ENCODE results near the gene HPD.
A peak's percentile ranks its signal among the peaks of the same experiment; 100 is the strongest.
"Not testable (repeated sequence)": the region's sequence is repeated elsewhere in the genome, so short reads cannot be mapped to it uniquely, and the experiment has no call there.

The HPD gene

DNA sequence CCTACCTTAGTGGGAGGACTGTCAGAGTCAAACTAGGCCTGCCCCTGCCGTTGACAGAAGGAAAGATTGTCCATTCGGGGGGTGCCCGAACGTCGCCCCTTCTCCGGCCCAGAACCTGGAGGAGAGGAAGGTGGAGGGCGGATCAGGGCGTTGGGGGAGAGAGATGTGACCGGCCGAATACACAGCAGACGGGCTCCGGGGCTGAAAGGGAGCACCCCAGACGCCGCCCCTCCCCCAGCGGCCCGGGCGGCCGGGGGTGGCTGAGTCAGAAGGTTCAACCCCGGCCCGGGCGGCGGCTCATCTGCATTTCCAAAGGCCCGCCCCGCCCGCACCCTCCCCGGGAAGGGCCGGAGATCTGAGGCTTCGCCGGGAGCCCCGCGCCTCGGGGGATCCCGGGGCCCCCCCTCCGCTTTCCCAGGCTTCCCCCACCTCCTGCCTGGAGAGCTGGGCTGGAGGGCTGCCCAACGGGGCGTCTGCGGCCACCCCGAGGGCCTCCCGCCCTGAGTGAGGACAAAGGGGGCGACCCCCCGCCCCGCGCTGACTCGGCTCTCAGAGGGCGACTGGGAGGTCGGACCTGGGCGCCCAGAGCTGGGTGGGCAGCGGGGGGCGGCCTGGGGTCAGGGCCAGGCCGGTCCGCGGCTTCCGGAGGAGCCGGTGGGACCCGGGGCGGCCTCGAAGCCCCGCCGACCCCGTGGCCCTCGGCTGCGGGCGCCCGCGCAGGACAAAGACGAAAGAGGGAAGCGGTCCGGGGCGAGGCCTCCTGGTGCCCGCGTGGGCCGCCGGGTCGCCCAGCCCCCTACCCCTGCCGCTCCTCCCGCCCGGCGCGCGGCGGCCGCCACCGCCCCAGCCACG lies 58.6 kb downstream of the HPD start:
- DNase-seq (ENCODE audit: low read depth, low spot score): peak; percentile 94

DNA sequence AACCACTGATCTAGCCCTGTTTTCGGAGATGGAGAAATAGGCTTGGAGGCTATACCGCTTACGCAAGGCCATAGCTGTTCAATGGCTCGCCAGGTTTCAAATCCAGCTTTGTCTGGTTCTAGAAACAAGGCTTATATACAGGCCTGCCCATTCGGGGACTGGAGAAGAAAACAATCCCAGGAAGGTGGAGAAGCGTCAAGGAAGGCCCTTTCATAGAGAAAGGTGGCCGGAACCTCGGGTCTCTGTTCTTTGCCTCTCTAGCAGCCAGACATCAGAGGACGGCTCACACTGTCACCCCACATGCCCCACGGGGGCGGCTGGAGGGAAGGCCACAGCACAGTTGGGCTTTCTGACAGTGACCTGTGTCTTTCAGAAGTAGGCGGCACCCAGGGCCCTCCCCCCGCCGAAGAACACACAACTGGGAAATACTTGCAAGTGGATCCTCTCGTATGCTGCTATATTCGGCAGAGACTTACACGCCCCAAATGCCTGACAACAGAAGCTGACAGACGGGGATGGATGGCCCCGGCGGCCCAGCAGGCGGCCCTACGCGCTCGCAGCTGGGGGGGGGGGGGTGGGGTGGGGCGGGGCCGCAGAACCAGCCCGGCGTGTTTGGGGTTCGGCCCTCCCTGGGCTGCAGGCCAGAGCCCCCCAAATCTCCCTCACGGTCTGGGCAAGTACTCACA lies 59.4 kb downstream of the HPD start:
- DNase-seq (ENCODE audit: low read depth, low spot score): peak; percentile 87

DNA sequence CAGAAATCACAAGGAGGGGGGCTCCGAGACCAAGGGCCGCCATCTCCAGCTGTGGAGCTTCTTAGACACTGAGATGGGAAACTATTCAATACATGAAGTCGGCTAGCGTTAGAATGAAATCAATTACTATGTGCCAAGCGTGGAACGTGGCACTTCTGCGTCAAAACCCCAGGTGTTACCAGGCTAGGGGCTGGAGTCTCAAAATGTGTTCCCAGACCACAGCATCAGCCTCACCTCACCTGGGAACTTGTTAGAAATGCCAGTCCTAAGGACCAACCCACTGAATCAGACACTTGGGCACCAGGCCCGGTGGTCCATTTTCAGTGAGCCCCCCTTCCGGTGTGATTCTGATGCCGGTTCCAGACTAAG lies 59.9 kb downstream of the HPD start:
- peak; percentile 63 for DNase-seq (ENCODE audit: low read depth, low spot score)

GRCh38 chr12:121797937-121798786 lies 60.5 kb downstream of the HPD start:
- peak; percentile 95 for DNase-seq (ENCODE audit: low read depth, low spot score)

DNA sequence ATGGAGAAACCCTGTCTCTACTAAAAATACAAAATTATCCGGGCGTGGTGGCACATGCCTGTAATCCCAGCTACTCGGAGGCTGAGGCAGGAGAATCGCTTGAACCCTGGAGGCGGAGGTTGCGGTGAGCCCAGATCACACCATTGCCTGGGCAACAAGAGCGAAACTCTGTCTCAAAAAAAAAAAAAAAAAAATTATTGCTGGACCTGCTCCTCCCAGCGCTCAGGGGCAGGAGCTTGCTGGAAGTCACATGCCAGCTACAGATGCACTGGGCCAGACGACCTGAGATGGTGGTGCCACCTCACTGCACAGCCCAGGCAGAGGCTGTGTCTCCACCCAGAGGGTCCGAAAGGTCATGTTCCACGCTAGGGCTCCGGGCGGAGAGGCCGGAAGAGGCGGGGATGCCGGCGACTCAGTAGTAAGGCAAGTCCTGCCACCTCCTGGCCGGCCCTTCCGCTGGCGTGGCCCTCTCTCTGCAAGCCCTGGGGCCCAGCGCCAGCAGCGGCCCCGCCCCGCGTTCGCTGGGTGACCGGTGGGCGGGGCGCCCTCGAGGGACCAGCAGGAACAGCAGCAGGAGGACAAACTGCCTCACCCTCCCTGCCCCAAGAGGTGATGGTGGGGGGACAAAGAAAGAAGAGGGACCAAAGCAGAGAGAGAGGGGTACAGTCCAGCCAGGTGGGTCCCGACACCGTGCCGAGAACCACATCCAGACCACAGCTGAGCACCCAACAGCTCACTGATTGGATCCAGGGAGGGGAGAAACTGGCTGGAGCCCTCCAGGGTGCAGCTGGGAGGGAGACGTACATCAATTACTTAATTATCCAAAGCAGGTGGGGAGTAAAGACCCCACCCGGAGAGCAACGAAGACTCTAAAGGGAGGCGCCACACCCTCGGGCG lies 61.6 kb downstream of the HPD start:
- DNase-seq (ENCODE audit: low read depth, low spot score): peak; percentile 95

DNA sequence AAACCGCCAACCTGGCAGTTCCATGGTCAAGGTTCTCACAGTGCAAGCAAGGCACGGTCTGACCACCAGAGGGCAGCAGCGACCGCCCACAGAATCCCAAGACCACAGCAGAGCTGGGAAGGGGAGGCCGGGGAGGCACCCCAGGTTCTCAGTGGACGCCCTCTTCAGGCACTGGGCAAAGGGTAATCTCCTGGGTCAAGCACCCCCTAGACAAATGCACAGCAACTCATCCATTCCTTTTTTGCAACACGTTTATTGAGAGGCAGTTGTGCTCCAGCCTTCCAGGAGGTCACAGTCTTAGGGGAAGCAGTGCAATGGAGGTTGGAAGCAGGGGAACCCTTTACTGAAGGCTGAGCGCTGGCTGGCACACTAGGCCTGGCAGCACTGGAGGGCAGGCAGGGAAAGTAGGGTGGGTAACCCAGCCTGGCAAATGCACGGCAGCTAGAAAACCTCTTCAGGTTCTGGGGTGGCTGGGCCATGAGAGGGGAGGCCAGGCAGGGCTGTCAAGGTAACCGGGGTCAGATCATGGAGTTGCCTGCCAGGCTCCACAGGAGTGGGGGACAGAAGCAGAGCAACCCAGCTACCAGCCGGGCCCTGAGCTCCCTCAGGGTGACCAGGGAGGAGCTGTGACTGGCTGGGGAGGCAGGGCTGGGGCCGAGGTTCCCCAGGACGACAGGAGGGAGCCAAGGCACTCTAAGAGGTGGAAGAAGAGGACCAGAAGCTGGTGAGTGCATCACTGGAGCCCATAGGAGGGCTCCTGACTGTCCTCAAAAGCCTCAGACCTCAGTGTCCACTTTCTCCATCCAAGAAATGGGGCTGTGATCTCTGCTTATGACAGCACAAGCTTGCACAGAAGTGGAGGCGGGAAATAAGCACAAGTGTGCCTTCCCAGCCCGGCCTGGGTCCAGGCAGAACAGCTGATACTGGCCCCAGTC lies 63.4 kb downstream of the HPD start:
- peak; percentile 92 for DNase-seq (ENCODE audit: low read depth, low spot score)

DNA sequence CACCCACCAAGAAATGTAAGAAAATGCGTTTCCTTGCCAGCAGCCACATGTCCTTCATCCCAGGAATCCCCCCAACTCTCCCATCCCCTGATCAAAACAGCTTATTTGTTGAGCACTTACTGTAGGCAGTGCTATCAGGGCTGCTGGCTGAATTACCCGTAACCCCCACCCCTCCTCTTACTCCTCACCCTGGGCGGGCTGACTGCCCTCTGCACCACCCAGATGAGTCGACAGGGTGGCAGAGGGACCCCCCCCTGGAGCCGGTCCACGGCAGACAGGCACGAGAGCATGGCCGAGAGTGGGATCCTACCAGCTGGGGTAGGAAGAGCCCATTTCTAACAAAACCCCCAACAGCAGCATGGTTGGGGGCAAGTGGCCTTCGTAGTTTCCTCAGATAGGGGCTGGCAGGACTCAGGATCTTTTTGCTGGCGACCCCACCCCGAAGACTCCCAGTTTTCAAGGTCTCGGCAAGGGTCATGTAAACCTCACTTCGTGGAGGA lies 64.1 kb downstream of the HPD start:
- DNase-seq (ENCODE audit: low read depth, low spot score): no peak

DNA sequence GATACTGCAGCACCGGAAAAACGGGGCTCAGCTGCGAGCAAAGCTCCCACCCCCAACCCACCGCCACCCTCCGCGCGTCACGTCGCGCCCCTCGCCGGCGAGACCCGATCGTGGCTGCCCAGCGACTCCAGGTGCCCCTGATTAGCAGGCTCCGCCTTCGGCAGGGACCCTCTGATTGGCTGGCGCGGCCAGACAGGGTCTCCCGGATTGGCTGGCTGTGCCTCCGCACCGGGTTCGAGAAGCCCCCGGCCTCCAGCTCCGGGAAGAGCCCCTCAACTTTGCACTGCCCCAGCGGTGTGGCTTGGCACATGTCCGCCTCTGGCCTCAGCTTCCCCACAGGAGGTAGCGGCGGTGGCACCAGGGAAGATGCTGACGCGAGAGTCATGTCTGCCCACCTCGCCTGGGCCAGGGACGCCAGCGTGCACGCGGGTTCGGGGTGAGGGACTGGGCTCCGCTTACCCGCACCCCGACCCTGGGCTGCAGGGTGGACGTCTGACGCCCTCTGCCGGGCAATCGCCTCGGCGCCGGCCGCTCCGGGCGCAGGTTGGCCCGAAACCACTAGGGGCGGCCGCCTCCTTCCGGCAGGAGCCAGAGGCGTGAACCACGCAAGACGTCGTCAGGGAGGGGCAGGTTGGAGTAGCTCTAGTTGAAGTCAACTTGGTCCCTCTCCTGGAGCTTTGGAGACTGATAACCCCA lies 64.7 kb downstream of the HPD start:
- DNase-seq (ENCODE audit: low read depth, low spot score): peak; percentile 98

DNA sequence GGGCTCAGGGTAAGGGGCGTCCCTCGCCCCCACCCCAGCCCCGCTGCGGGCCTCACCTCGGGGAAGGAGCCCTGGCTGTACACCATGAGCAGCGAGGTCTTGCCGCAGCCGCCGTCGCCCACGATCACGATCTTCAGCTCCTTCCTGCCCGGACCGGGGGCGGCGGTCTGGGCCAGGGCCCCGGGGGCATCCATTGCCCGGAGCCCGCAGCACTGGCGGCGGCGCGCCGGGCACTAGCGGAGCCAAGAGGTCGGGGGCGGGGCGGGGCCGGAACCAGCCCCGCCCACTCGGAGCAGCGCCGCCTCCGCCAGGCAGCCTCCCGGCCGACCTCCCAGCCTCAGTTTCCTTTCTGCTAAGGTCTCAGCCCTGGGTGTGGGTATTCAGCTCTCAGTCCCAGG lies 65.2 kb downstream of the HPD start, which contains the start of gene RHOF:
RHOF (minus strand) TSS at position 249 of the 398 bp plus-strand sequence; CDS start at position 194, 55 bp downstream.
- peak; percentile 84 for DNase-seq (ENCODE audit: low read depth, low spot score)

DNA sequence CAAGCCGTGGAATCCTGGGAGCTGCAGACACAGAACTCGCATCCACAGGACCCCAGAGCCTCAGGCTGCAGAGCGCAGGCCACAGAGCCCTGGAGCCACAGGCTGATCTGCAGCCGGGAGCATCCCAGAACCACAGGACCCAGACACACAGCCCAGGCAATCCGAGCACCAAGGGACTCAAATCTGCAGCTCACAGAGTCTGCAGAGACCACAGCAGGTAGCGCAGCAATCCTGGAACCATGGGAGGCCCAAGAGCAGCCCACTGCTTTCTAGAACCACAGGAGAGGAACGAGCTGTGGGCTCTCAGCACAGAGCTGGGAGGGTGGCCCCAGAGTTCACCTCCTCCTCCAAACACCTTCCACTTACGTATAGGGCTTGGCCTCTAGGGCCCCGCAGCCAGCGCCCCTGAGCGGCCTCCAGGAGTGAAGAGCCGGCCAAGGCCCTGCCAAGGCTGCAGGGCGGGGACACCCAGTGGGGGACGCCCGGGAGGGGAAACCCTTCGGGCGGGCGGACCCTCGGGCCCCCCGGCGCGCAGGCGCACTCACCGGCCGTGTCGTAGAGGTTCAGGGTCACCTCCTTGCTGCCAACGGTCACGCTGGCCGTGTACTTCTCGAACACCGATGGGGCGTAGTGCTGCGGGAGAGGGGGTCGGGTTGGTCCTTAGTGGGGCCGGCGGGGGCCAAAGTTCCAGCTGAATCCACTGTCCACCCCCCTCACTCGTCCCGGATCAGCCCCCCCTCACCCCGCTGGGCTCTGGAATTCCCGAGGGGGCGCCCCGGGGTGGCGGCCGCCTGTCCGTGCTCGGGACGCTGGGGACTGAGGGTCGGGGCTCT lies 65.8 kb downstream of the HPD start:
- DNase-seq (ENCODE audit: low read depth, low spot score): peak; percentile 53

DNA sequence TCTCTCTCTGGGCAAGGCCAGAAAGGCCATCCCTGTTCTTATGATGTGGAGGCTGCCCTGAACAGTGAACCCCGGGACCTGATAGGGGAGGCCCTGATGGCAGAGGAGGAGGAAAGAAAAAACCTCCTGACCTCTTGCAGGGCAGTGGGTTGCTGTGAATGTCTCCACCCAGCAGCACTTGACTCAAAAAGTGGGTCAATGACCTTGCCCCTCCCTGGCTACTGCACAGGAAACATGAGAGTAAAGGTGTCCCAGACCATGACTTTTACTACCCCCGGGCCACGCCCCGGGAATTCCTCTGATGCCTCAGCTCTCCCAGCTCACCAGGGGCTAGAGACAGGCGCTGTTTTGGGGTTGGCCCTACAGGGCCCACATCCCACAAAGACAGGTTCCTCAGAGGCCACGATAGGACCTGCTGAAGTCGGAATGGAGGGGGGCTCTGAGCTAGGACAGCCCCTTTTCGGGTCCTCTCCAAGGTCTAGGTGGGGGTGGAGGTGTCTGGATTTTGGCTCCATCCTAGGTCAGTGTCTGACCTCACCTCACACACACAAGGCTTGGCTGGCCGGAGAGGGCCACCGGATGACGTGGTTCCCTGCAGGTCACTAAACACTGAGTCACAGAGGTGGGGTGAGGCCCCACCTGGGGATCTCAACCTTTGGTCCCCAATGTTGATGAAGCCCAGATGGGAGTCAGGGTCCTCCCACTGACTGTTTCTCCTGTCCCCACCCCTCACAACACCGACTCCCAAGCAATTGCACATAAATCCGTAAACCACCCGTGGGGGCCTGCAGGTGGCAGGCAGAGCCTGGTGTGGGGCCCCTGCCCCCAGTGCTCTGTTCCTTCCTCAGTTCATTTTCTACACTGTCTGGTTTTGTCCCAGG lies 66.7 kb downstream of the HPD start:
- no peak for DNase-seq (ENCODE audit: low read depth, low spot score)

- not testable (repeated sequence) for DNase-seq (ENCODE audit: low read depth, low spot score)
Measured at GRCh38 chr12:121790785-121791184, 67.9 kb downstream of the HPD start.

DNA sequence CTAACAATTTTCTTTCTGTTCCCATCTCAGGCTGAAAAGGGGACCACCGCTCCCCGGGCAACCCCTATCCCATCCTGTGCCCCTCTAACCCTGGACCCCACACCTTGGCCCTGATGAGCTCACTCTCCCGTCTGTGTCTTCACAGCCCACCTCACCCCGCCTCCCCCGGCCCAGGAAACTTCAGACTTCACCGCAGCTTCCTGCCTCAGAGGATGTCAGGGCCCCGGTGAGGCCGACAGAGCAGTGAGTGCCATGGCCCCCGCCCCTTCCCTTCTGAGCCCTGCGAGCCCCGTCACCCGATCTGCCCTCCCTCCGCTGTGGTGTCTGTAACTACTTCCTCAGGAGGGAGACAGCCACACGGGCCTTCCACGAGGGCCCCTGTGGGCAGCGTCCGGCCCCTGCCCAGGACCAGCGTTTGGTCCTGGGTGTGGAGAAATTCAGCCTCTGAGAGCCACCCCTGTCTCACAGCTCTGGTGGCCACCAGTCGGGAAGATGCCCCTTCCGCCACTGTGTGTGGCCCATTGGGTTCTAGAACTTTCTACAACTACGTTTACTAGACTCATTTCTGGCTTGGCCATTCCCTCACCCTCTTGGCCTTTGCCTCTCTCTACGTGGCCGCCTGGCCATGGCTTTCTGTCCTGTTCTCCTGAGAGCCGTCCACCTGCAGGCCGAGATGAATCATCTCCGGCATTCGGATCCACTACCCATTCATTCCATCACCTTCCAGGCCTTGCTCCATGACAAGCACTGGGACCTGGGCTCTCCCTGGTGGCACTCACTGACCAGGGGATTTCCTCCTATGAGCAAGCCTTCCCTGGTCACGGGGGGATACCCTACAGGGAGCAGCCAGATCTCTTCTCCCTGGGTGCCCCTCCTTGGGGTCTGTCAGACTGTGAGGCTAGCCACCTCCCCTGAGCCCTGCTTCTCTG lies 68.6 kb downstream of the HPD start:
- DNase-seq (ENCODE audit: low read depth, low spot score): no peak
